Measurements from ENCODE around the gene CST9.

CST9 gene

GRCh38 chr20:23634985-23635767, 29.5 kb upstream of the CST9 start:
- no peak for TF ChIP-seq CTCF (IDR thresholded peaks at IDR 0.05; ENCODE audit: insufficient read depth, low read length, missing control alignments)
- DNase-seq (ENCODE audit: low read depth, low spot score), result no peak
- POLR2A ChIA-PET, result no interaction called here

GRCh38 chr20:23634044-23634801, 28.5 kb upstream of the CST9 start:
- ChIA-PET POLR2A (no interaction called here), CTCF (no interaction called here)
- no peak for TF ChIP-seq CTCF (IDR thresholded peaks at IDR 0.05; ENCODE audit: insufficient read depth, low read length, missing control alignments)
- no peak overlapping the region for H3K4me3 ChIP-seq (ENCODE audit: low read depth, low read length)
- no peak for DNase-seq (ENCODE audit: low read depth, low spot score)

More at GRCh38 chr20:23634985-23635767, 29.5 kb upstream of the CST9 start:
- no peak overlapping the region for H3K4me3 ChIP-seq (ENCODE audit: low read depth, low read length)
- CTCF ChIA-PET, result interaction anchor here (1.0 kb wide), 1 partner anchor 13 kb away, joined by 3 read pairs; no protein-coding TSS in a partner anchor

- ChIA-PET CTCF (no interaction called here), POLR2A (no interaction called here)
- TF ChIP-seq CTCF (IDR thresholded peaks at IDR 0.05; ENCODE audit: insufficient read depth, low read length, missing control alignments), result no peak
- no peak for DNase-seq (ENCODE audit: low read depth, low spot score)
- no peak overlapping the region for H3K4me3 ChIP-seq (ENCODE audit: low read depth, low read length)
These were observed 27.2 kb upstream of the CST9 start for GRCh38 chr20:23632711-23633573.

- no peak for TF ChIP-seq CTCF (IDR thresholded peaks at IDR 0.05; ENCODE audit: insufficient read depth, low read length, missing control alignments)
- no peak overlapping the region for H3K4me3 ChIP-seq (ENCODE audit: low read depth, low read length)
- POLR2A ChIA-PET, result no interaction called here
- CTCF ChIA-PET, result no interaction called here
- DNase-seq (ENCODE audit: low read depth, low spot score), result no peak
These were observed 26.4 kb upstream of the CST9 start for GRCh38 chr20:23631981-23632710.

GRCh38 chr20:23631226-23631822, 25.6 kb upstream of the CST9 start:
- no peak overlapping the region for H3K4me3 ChIP-seq (ENCODE audit: low read depth, low read length)
- TF ChIP-seq CTCF (IDR thresholded peaks at IDR 0.05; ENCODE audit: insufficient read depth, low read length, missing control alignments), result no peak
- ChIA-PET CTCF (interaction anchor here (0.6 kb wide), 1 partner anchor 249 kb away, joined by 3 read pairs; no protein-coding TSS in a partner anchor), POLR2A (no interaction called here)
- DNase-seq (ENCODE audit: low read depth, low spot score), result no peak
